Endothelial cell (in vitro differentiated cells): ENCODE results near the gene CSH2. TPM values are rescaled to one million over a fixed set of nuclear protein-coding genes. Genes with fewer than 3 reads are reported as not detected.
"Not testable (repeated sequence)": the region's sequence is repeated elsewhere in the genome, so short reads cannot be mapped to it uniquely, and the experiment has no call there.

Experiments
- DNase-seq: peaks from one replicate; pipeline ENCODE4 v3.0.0; 2021; ENCODE audit warnings: low spot score
- H3K27ac Mint-ChIP-seq: one replicate; pipeline ENCODE4 v1.8.0; 2021; ENCODE audit warnings: mixed read lengths, inconsistent platforms; ENCODE audit not compliant: unreplicated experiment
- H3K27me3 Mint-ChIP-seq: one replicate; pipeline ENCODE4 v1.8.0; 2021; ENCODE audit warnings: mild to moderate bottlenecking, moderate library complexity, mixed read lengths, inconsistent platforms; ENCODE audit not compliant: unreplicated experiment
- H3K36me3 Mint-ChIP-seq: one replicate; pipeline ENCODE4 v1.8.0; 2021; ENCODE audit warnings: mild to moderate bottlenecking, low read depth, mixed read lengths, inconsistent platforms; ENCODE audit not compliant: unreplicated experiment
- H3K4me1 Mint-ChIP-seq: one replicate; pipeline ENCODE4 v1.8.0; 2021; ENCODE audit warnings: mild to moderate bottlenecking, mixed read lengths, inconsistent platforms; ENCODE audit not compliant: unreplicated experiment
- H3K4me3 Mint-ChIP-seq: one replicate; pipeline ENCODE4 v1.8.0; 2021; ENCODE audit warnings: mild to moderate bottlenecking, mixed read lengths, inconsistent platforms; ENCODE audit not compliant: unreplicated experiment
- H3K9me3 Mint-ChIP-seq: one replicate; pipeline ENCODE4 v1.8.0; 2021; ENCODE audit warnings: mixed read lengths, inconsistent platforms; ENCODE audit not compliant: unreplicated experiment
- CTCF ChIP-seq: fragments of 200-600 bp; sonication (generic); IDR thresholded peaks from one replicate; pipeline ENCODE4 v1.5.0; 2021; ENCODE audit warnings: antibody characterized with exemption; ENCODE audit not compliant: unreplicated experiment
- total RNA-seq: library from RNA; stranded (reverse); fragmentation: NEBNext Ultra II Directional; extraction: Animal tissue kit (Norgen Biotek cat#: 25700); gene quantifications from one replicate; pipeline ENCODE4 v1.2.1, GENCODE V29; 2021; ENCODE audit not compliant: unreplicated experiment

CSH2 gene
- total RNA-seq, 1 donor from 2014 or later = not detected

DNA sequence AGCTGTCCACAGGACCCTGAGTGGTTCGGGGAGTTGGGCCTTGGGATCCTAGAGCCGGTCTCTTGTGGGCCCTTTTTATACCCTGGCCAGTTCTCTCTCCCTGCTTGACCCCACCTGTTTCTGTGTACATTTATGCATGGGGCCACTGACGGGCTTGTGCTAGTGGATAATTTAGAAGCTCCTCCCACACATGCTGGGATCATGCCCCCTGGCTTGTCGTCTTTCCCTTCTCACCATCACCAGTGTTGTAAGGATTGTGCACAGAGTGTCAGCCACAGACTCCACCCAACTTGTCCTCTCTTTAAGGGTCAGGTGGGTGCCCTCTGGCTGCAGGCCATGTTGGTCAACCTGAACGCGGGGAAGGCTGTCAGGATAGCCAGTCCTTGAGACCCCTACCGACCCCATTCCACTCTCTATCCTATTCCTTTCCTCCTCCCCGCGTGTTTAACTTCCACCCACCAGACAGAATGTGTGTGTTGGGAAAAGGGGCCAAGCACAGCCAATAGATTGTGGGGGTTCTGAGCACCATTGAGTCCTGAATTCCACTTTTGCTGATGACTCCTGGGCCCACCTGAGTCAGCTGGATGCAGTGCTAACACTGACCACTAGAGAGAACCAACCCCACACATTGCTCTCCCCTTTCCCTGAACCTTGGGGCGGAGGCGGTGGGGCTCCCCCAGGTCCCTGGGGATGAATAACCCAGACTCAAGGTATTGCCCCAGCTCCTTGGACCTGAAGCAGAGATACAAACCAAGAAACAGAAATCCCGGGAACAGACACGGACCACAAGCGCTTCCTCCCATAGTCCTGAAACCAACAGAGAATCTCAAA, 23.3 kb upstream of the CSH2 start, which contains the start of gene CSH1:
CSH1 (minus strand) TSS at position 51 of the 831 bp plus-strand sequence. CDS start 63 bp downstream, outside the sequence.
- H3K27me3 Mint-ChIP-seq, H3K4me1 Mint-ChIP-seq, H3K4me3 Mint-ChIP-seq, DNase-seq, H3K9me3 Mint-ChIP-seq, H3K36me3 Mint-ChIP-seq, H3K27ac Mint-ChIP-seq: not testable (repeated sequence)

DNA sequence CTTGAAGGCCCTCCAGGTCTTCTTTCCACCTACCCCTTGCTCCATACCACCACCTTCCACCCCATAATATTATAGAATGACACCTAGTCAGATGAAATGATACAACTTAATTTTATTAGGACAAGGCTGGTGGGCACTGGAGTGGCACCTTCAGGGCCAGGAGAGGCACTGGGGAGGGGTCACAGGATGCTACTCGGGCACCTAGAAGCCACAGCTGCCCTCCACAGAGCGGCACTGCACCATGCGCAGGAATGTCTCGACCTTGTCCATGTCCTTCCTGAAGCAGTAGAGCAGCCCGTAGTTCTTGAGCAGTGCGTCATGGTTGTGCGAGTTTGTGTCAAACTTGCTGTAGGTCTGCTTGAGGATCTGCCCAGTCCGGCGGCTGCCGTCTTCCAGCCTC, 21.3 kb upstream of the CSH2 start:
- not testable (repeated sequence) for H3K36me3 Mint-ChIP-seq, H3K4me3 Mint-ChIP-seq, H3K4me1 Mint-ChIP-seq, H3K9me3 Mint-ChIP-seq, H3K27ac Mint-ChIP-seq, DNase-seq, H3K27me3 Mint-ChIP-seq

DNA sequence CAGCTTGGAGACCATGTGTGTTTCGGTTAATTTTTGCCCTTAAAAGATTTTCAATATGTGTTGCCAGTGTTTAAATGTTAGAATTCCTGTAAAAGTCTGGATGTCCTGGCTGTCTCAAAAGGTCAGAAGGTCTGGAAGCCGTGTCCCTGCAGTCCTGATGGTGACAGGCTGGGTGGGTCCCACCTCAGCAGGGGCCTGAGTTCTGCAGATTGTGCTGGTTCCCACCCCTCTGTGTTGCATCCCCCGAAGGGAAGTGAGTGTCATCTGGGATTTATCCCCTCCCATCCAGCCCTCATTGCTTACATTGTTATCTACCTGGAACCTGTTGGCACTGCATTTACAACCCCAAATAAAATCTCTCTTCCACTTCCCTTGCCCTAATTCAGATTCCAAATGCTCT, 20.5 kb upstream of the CSH2 start:
- H3K27me3 Mint-ChIP-seq, H3K4me1 Mint-ChIP-seq, H3K4me3 Mint-ChIP-seq, DNase-seq, H3K9me3 Mint-ChIP-seq, H3K36me3 Mint-ChIP-seq, H3K27ac Mint-ChIP-seq: not testable (repeated sequence)

DNA sequence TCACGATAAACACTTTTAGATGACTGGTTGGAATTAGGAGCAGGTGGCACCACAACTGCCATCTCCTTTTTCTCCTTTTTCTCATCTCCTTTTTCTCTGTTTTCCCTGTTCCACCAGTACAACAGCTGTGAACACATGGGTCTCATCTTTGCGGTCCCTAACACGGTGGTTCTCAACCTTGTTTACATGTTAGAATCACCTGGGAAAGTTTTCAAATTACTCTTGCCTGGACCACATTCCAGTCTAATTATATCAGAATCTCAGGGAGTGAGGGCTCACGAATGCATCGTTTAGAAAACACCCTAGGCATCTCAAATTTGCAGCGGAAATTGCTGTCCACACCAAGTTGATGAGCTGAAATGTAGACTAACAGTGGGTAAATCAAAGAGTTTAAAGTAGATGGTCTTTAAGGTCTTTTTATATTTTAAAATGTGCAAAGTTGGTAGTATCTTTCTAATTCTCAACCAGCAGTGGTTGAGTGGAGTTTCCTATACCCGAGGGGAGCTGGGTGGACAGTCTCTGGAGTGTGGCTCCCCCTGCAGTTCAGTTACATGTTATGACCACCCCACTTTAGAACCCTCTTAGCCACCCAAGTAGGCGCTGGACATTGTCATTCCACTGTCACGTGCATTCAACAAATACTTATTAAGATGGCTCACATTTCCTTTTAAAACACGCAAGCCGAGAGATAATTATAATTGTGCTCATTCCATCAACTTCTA, 19.0 kb upstream of the CSH2 start:
- not testable (repeated sequence) for H3K27ac Mint-ChIP-seq, H3K4me1 Mint-ChIP-seq, H3K4me3 Mint-ChIP-seq, DNase-seq, H3K9me3 Mint-ChIP-seq, H3K27me3 Mint-ChIP-seq, H3K36me3 Mint-ChIP-seq

GRCh38 chr17:63889026-63889848, 15.8 kb upstream of the CSH2 start:
- not testable (repeated sequence) for H3K4me3 Mint-ChIP-seq, H3K27me3 Mint-ChIP-seq, H3K36me3 Mint-ChIP-seq, H3K4me1 Mint-ChIP-seq, H3K27ac Mint-ChIP-seq, H3K9me3 Mint-ChIP-seq
- DNase-seq = peak; percentile 51
- TF ChIP-seq CTCF = peak; percentile 49

DNA sequence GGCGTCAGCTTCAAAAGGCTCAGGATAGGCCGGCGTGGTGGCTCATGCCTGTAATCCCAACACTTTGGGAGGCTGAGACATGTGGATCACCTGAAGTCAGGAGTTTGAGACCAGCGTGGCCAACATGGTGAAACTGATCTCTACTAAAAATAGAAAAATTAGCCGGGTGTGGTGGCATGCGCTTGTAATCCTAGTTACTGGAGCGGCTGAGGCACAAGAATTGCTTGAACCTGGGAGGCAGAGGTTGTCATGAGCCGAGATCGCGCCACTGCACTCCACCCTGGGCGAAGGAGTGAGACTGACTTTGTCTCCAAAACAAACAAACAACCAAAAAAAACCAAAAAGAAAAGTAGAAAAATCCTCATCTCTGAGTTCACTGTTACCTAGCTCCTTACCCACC, 11.6 kb upstream of the CSH2 start:
- H3K36me3 Mint-ChIP-seq, DNase-seq: not testable (repeated sequence)
- H3K4me1 Mint-ChIP-seq = peaks cover 14% of the 10 kb centered on the region

GRCh38 chr17:63882626-63883126, 9.2 kb upstream of the CSH2 start:
- not testable (repeated sequence) for H3K9me3 Mint-ChIP-seq, H3K4me3 Mint-ChIP-seq
- H3K4me1 Mint-ChIP-seq = peaks cover 12% of the 10 kb centered on the region

More for the DNA sequence above, 11.6 kb upstream of the CSH2 start:
- not testable (repeated sequence) for H3K9me3 Mint-ChIP-seq, H3K4me3 Mint-ChIP-seq, H3K27ac Mint-ChIP-seq, H3K27me3 Mint-ChIP-seq

More at GRCh38 chr17:63882626-63883126, 9.2 kb upstream of the CSH2 start:
- H3K27ac Mint-ChIP-seq, DNase-seq, H3K36me3 Mint-ChIP-seq, H3K27me3 Mint-ChIP-seq: not testable (repeated sequence)
